Cardiac muscle cell (in vitro differentiated cells and primary cell): ENCODE results near the gene PLEK. TPM values are rescaled to one million over a fixed set of nuclear protein-coding genes. Genes with fewer than 3 reads are reported as not detected.
A peak's percentile ranks its signal among the peaks of the same experiment; 100 is the strongest.

Experiments used
- DNase-seq, 2 donors: peaks; one replicate each; pipeline versions ENCODE4 v3.0.0 to v3.0.0-alpha.2; 2010 to 2017; ENCODE audit warnings: low read depth in 1 of 2, low spot score in 1 of 2
- H3K27ac ChIP-seq: fragments of 200-600 bp; sonication (generic); 2 replicates; pipeline ENCODE4 v1.5.1; 2016
- H3K27me3 ChIP-seq: fragments of 200-600 bp; sonication (generic); 2 replicates; pipeline ENCODE4 v1.6.0; 2016; ENCODE audit warnings: control low read depth
- H3K36me3 ChIP-seq: fragments of 200-600 bp; sonication (generic); 2 replicates; pipeline ENCODE4 v1.5.1; 2016; ENCODE audit warnings: control low read depth
- H3K4me1 ChIP-seq: fragments of 200-600 bp; sonication (generic); 2 replicates; pipeline ENCODE4 v1.8.1; 2017; ENCODE audit warnings: low read depth, mild to moderate bottlenecking, mixed run types
- H3K4me3 ChIP-seq: fragments of 200-600 bp; sonication (generic); 2 replicates; pipeline ENCODE4 v1.5.1; 2016; ENCODE audit warnings: mild to moderate bottlenecking
- H3K9me3 ChIP-seq: fragments of 200-600 bp; sonication (generic); 2 replicates; pipeline ENCODE4 v1.5.1; 2017; ENCODE audit warnings: low read depth, mild to moderate bottlenecking, control low read depth
- polyA plus RNA-seq: library from polyadenylated mRNA; unstranded; fragments of >200 nt; fragmentation: Nextera tagmentation; extraction: Ambion mirVana; gene quantifications from 2 replicates; pipeline ENCODE4 v1.2.1, GENCODE V29; 2016
- total RNA-seq: library from RNA; depleted of rRNA; stranded (reverse); fragments of >200 nt; gene quantifications from 2 replicates; pipeline ENCODE4 v1.2.3, GENCODE V29; 2016
- TF ChIP-seq, protein P1 (sequence below): IDR thresholded peaks from 2 replicates; pipeline ENCODE4 v1.5.1; 2012; ENCODE audit warnings: low read depth, mild to moderate bottlenecking, low read length

Gene PLEK
- not detected in 2 replicates for total RNA-seq
- 0.21 TPM in 1 of 2 replicates, not detected in the other for polyA plus RNA-seq

GRCh38 chr2:68365087-68365486 is at the start of gene PLEK:
TSS of gene PLEK (plus strand) at chr2:68365282. CDS start at chr2:68365352, 70 bp downstream.
- Histone ChIP-seq H3K27ac (no peak within 1 kb of the TSS), H3K27me3 (no peaks in the 10 kb centered on the region), H3K4me1 (peaks cover 12% of the 10 kb centered on the region), H3K36me3 (no peaks in the 10 kb centered on the region), H3K4me3 (no peak within 1 kb of the TSS), H3K9me3 (no peaks in the 10 kb centered on the region)
- TF ChIP-seq, protein P1, sequence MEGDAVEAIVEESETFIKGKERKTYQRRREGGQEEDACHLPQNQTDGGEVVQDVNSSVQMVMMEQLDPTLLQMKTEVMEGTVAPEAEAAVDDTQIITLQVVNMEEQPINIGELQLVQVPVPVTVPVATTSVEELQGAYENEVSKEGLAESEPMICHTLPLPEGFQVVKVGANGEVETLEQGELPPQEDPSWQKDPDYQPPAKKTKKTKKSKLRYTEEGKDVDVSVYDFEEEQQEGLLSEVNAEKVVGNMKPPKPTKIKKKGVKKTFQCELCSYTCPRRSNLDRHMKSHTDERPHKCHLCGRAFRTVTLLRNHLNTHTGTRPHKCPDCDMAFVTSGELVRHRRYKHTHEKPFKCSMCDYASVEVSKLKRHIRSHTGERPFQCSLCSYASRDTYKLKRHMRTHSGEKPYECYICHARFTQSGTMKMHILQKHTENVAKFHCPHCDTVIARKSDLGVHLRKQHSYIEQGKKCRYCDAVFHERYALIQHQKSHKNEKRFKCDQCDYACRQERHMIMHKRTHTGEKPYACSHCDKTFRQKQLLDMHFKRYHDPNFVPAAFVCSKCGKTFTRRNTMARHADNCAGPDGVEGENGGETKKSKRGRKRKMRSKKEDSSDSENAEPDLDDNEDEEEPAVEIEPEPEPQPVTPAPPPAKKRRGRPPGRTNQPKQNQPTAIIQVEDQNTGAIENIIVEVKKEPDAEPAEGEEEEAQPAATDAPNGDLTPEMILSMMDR = no peak
- DNase-seq = no peak

- peak in 1 of 2 donors; percentile 10 for DNase-seq
- H3K27me3 ChIP-seq = peaks cover 33% of the 10 kb centered on the region
- H3K36me3 ChIP-seq = no peaks in the 10 kb centered on the region
- H3K27ac ChIP-seq = no peak overlapping the region
- H3K9me3 ChIP-seq = no peaks in the 10 kb centered on the region
- TF ChIP-seq, protein P1 = no peak
- H3K4me3 ChIP-seq = no peak overlapping the region
- H3K4me1 ChIP-seq = peaks cover 3% of the 10 kb centered on the region
Observed at GRCh38 chr2:68316111-68316510, 49.0 kb upstream of the PLEK start.

GRCh38 chr2:68317971-68318913 is 46.8 kb upstream of the PLEK start:
- Histone ChIP-seq H3K4me1 (peaks cover 3% of the 10 kb centered on the region), H3K36me3 (no peaks in the 10 kb centered on the region), H3K27me3 (peaks cover 54% of the 10 kb centered on the region), H3K9me3 (no peaks in the 10 kb centered on the region), H3K27ac (no peak overlapping the region), H3K4me3 (peak overlapping the region; percentile 54)
- TF ChIP-seq, protein P1 = no peak
- DNase-seq = peak in 1 of 2 donors; percentile 17

- no peak overlapping the region for H3K27ac ChIP-seq
- TF ChIP-seq, protein P1 = no peak
- peak overlapping the region; percentile 54 for H3K4me3 ChIP-seq
- no peaks in the 10 kb centered on the region for H3K9me3 ChIP-seq
- H3K4me1 ChIP-seq = peaks cover 3% of the 10 kb centered on the region
- H3K27me3 ChIP-seq = peaks cover 61% of the 10 kb centered on the region
- no peak for DNase-seq
- no peaks in the 10 kb centered on the region for H3K36me3 ChIP-seq
Observed at GRCh38 chr2:68318914-68319397, 46.1 kb upstream of the PLEK start.

DNA sequence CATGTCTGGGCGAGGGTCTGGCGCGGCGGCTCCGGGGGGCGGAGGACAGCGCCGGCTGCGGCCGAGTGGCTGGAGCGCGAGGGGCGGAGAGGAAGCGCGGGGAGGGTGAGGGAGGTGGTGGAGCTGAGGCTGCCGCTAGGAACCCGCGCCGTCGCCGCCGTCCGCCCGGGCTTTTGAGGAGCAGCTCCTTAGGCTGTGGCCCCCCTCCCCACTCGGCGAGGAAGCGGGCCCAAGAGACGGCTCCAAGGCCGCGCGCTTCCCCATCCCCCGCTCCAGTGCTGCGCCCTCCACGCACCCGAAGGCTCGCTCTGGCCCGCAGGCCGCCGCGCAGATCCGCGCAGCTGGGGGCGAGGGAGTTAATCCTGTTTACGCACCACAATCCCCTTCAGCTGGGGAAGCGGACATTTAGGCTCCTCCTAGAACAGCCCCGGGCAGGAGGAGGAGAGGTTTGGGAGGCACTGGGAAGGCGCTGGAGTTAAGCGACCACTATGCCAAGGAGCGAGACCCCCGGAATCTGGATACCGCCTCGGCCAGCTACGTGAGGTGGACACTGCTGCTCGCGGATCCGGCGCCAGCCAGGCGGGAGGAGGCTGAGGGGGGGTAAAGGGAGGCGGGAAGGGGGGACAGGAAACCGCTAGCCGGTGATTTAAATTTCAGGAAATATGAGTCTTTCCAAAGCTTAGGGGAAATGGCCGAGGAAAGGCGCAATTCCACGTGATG is 45.5 kb upstream of the PLEK start, which contains the start of gene CNRIP1:
TSS of gene CNRIP1 (minus strand) at position 552 of the 720 bp plus-strand sequence. CDS start at position 3, 549 bp downstream.
- peaks cover 3% of the 10 kb centered on the region for H3K4me1 ChIP-seq
- H3K27me3 ChIP-seq = peaks cover 67% of the 10 kb centered on the region
- peak; percentile 59 to 89 for DNase-seq
- TF ChIP-seq, protein P1 = no peak
- peak within 1 kb of the TSS; percentile 54 for H3K4me3 ChIP-seq
- no peaks in the 10 kb centered on the region for H3K9me3 ChIP-seq
- no peak within 1 kb of the TSS for H3K27ac ChIP-seq
- H3K36me3 ChIP-seq = no peaks in the 10 kb centered on the region
